Measurements from ENCODE around the gene CCL19.

GRCh38 chr9:34669809-34670562 is 21.1 kb downstream of the CCL19 start:
- TF ChIP-seq, protein P1, sequence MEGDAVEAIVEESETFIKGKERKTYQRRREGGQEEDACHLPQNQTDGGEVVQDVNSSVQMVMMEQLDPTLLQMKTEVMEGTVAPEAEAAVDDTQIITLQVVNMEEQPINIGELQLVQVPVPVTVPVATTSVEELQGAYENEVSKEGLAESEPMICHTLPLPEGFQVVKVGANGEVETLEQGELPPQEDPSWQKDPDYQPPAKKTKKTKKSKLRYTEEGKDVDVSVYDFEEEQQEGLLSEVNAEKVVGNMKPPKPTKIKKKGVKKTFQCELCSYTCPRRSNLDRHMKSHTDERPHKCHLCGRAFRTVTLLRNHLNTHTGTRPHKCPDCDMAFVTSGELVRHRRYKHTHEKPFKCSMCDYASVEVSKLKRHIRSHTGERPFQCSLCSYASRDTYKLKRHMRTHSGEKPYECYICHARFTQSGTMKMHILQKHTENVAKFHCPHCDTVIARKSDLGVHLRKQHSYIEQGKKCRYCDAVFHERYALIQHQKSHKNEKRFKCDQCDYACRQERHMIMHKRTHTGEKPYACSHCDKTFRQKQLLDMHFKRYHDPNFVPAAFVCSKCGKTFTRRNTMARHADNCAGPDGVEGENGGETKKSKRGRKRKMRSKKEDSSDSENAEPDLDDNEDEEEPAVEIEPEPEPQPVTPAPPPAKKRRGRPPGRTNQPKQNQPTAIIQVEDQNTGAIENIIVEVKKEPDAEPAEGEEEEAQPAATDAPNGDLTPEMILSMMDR (IDR thresholded peaks at IDR 0.05; ENCODE audit: borderline replicate concordance, extremely low read depth, low read length, poor library complexity, severe bottlenecking): no peak
- TF ChIP-seq EZH2 (IDR thresholded peaks at IDR 0.05; ENCODE audit: borderline replicate concordance, low read depth, low read length, severe bottlenecking): no peak
